Left ventricle myocardium superior (tissue), 1 donor: ENCODE data around the gene EDDM13. TPM values are rescaled to one million over a fixed set of nuclear protein-coding genes. Genes with fewer than 3 reads are reported as not detected.
"Not testable (repeated sequence)": the region's sequence is repeated elsewhere in the genome, so short reads cannot be mapped to it uniquely, and the experiment has no call there.

Experiments
- ATAC-seq: fragments of 200-7000 bp; cut with Tn5 transposase; one replicate; pipeline ENCODE4 v1.9.1; 2020; ENCODE audit warnings: mild to moderate bottlenecking, moderate library complexity
- DNase-seq: peaks from one replicate; pipeline ENCODE4 v3.0.0-alpha.2; 2020
- intact Hi-C: fragments of 100-400 bp; cut with micrococcal nuclease; formaldehyde crosslinking; loops from one replicate; pipeline ENCODE4 v1.11.0; 2022
- total RNA-seq: library from RNA; stranded (reverse); fragmentation: NEBNext Ultra II Directional; extraction: Animal tissue kit (Norgen Biotek cat#: 25700); gene quantifications from one replicate; pipeline ENCODE4 v1.2.1, GENCODE V29; 2021
- donor health status: DM: no; HTN: yes; CAD: no; lungs with severe emphysema.

EDDM13 gene
- total RNA-seq, 1 donor from 2014 or later: not detected

GRCh38 chr19:56315077-56315828 lies 42.7 kb downstream of the EDDM13 start:
- intact Hi-C loops: no loop called here
- ATAC-seq: peak; percentile 95

GRCh38 chr19:56316728-56317127 lies 44.2 kb downstream of the EDDM13 start:
- ATAC-seq: no peak
- DNase-seq: no peak
- intact Hi-C loops: no loop called here

More at GRCh38 chr19:56315077-56315828, 42.7 kb downstream of the EDDM13 start:
- peak; percentile 93 for DNase-seq

GRCh38 chr19:56317749-56318148 lies 45.2 kb downstream of the EDDM13 start:
- intact Hi-C loops: no loop called here
- ATAC-seq (no peak), DNase-seq (no peak)

- intact Hi-C loops: no loop called here
- ATAC-seq (no peak), DNase-seq (no peak)
These were observed 47.4 kb downstream of the EDDM13 start for GRCh38 chr19:56319991-56320390.

- DNase-seq (no peak), ATAC-seq (peak; percentile 73)
- intact Hi-C loops: no loop called here
These were observed 48.9 kb downstream of the EDDM13 start for GRCh38 chr19:56321254-56321988.

GRCh38 chr19:56321989-56322440 lies 49.5 kb downstream of the EDDM13 start:
- peak; percentile 24 for ATAC-seq
- no peak for DNase-seq
- intact Hi-C loops: no loop called here

GRCh38 chr19:56324436-56324835 lies 51.9 kb downstream of the EDDM13 start:
- intact Hi-C loops: no loop called here
- DNase-seq: no peak
- peak; percentile 53 for ATAC-seq

GRCh38 chr19:56332695-56333094 lies 60.1 kb downstream of the EDDM13 start:
- DNase-seq (no peak), ATAC-seq (no peak)
- intact Hi-C loops: no loop called here

GRCh38 chr19:56333506-56333905 lies 61.0 kb downstream of the EDDM13 start:
- DNase-seq (no peak), ATAC-seq (no peak)
- intact Hi-C loops: no loop called here

GRCh38 chr19:56335371-56335770 lies 62.8 kb downstream of the EDDM13 start:
- DNase-seq, ATAC-seq, intact Hi-C loops: not testable (repeated sequence)

- DNase-seq, intact Hi-C loops, ATAC-seq: not testable (repeated sequence)
These were observed 64.5 kb downstream of the EDDM13 start for GRCh38 chr19:56337077-56337476.

- intact Hi-C loops, ATAC-seq, DNase-seq: not testable (repeated sequence)
These were observed 66.5 kb downstream of the EDDM13 start for GRCh38 chr19:56339031-56339430.

GRCh38 chr19:56341948-56342347 lies 69.4 kb downstream of the EDDM13 start:
- intact Hi-C loops: no loop called here
- ATAC-seq (no peak), DNase-seq (no peak)

GRCh38 chr19:56347163-56347778 lies 74.7 kb downstream of the EDDM13 start:
- no peak for ATAC-seq
- no peak for DNase-seq
- intact Hi-C loops: no loop called here

GRCh38 chr19:56348289-56348877 lies 75.8 kb downstream of the EDDM13 start:
- no peak for ATAC-seq
- intact Hi-C loops: no loop called here
- DNase-seq: no peak

- ATAC-seq (no peak), DNase-seq (no peak)
- intact Hi-C loops: loop anchor here (5.0 kb wide), 1 partner anchor 98 kb away; no protein-coding TSS in a partner anchor
These were observed 78.0 kb downstream of the EDDM13 start for GRCh38 chr19:56350416-56351045.

GRCh38 chr19:56351208-56351607 lies 78.7 kb downstream of the EDDM13 start:
- ATAC-seq: no peak
- DNase-seq: no peak

GRCh38 chr19:56355517-56355916 lies 83.0 kb downstream of the EDDM13 start:
- no peak for ATAC-seq
- intact Hi-C loops: no loop called here
- no peak for DNase-seq

More at GRCh38 chr19:56351208-56351607, 78.7 kb downstream of the EDDM13 start:
- intact Hi-C loops: loop anchor here (5.0 kb wide), 1 partner anchor 99 kb away; no protein-coding TSS in a partner anchor

GRCh38 chr19:56356944-56357343 lies 84.4 kb downstream of the EDDM13 start:
- no peak for ATAC-seq
- no peak for DNase-seq
- intact Hi-C loops: no loop called here
